ENCODE results near the gene ASIC3.
"Not testable (repeated sequence)": the region's sequence is repeated elsewhere in the genome, so short reads cannot be mapped to it uniquely, and the experiment has no call there.

Gene ASIC3

GRCh38 chr7:151038951-151039849 is 9.1 kb upstream of the ASIC3 start:
- Histone ChIP-seq H3F3A (ENCODE audit: insufficient read depth, low read length) (no peaks in the 10 kb centered on the region), H3K9me2 (replicated peaks; ENCODE audit: insufficient read depth, low read length) (no peaks in the 10 kb centered on the region), H3K4me2 (ENCODE audit: low read depth, low read length) (no peak overlapping the region), H3K4me3 (ENCODE audit: low read length) (no peak overlapping the region), H3K27ac (ENCODE audit: low read length) (no peak overlapping the region), H3K79me2 (ENCODE audit: low read length) (no peaks in the 10 kb centered on the region), H3K27me3 (replicated peaks; ENCODE audit: insufficient read depth, low read length) (no peaks in the 10 kb centered on the region), H3K9ac (ENCODE audit: low read length) (no peak overlapping the region), H3K4me1 (ENCODE audit: low read length) (no peaks in the 10 kb centered on the region), H3K9me3 (replicated peaks; ENCODE audit: insufficient read depth, low read length) (no peaks in the 10 kb centered on the region), H3K36me3 (replicated peaks; ENCODE audit: insufficient read depth, low read length) (no peaks in the 10 kb centered on the region), H2AFZ (ENCODE audit: low read length) (no peak overlapping the region), H4K20me1 (ENCODE audit: insufficient read depth, low read length) (no peaks in the 10 kb centered on the region)
- TF ChIP-seq CTCF (IDR thresholded peaks at IDR 0.05; ENCODE audit: low read length) (no peak), EZH2phosphoT487 (IDR thresholded peaks at IDR 0.05; ENCODE audit: low read length) (no peak), EZH2 (optimal IDR thresholded peaks at IDR 0.05; ENCODE audit: low read depth, low read length) (no peak)
- no peak for DNase-seq

GRCh38 chr7:151039850-151040548 is 8.3 kb upstream of the ASIC3 start:
- Histone ChIP-seq H3K27ac (ENCODE audit: low read length) (no peak overlapping the region), H3K9ac (ENCODE audit: low read length) (no peak overlapping the region), H3K4me2 (ENCODE audit: low read depth, low read length) (no peak overlapping the region)

GRCh38 chr7:151040616-151041375 is 7.5 kb upstream of the ASIC3 start:
- DNase-seq: no peak
- no peaks in the 10 kb centered on the region for H3K36me3 ChIP-seq (replicated peaks; ENCODE audit: insufficient read depth, low read length)
- H4K20me1 ChIP-seq (ENCODE audit: insufficient read depth, low read length): no peaks in the 10 kb centered on the region
- no peak overlapping the region for H3K4me3 ChIP-seq (ENCODE audit: low read length)
- H3K27ac ChIP-seq (ENCODE audit: low read length): no peak overlapping the region
- H3K4me1 ChIP-seq (ENCODE audit: low read length): no peaks in the 10 kb centered on the region
- H3F3A ChIP-seq (ENCODE audit: insufficient read depth, low read length): no peaks in the 10 kb centered on the region
- no peak overlapping the region for H2AFZ ChIP-seq (ENCODE audit: low read length)
- no peak for TF ChIP-seq EZH2 (optimal IDR thresholded peaks at IDR 0.05; ENCODE audit: low read depth, low read length)
- TF ChIP-seq EZH2phosphoT487 (IDR thresholded peaks at IDR 0.05; ENCODE audit: low read length): no peak
- no peak for TF ChIP-seq CTCF (IDR thresholded peaks at IDR 0.05; ENCODE audit: low read length)
- no peaks in the 10 kb centered on the region for H3K79me2 ChIP-seq (ENCODE audit: low read length)
- no peak overlapping the region for H3K9ac ChIP-seq (ENCODE audit: low read length)
- no peak overlapping the region for H3K4me2 ChIP-seq (ENCODE audit: low read depth, low read length)
- H3K27me3 ChIP-seq (replicated peaks; ENCODE audit: insufficient read depth, low read length): no peaks in the 10 kb centered on the region
- H3K9me3 ChIP-seq (replicated peaks; ENCODE audit: insufficient read depth, low read length): no peaks in the 10 kb centered on the region
- H3K9me2 ChIP-seq (replicated peaks; ENCODE audit: insufficient read depth, low read length): no peaks in the 10 kb centered on the region

More at GRCh38 chr7:151039850-151040548, 8.3 kb upstream of the ASIC3 start:
- no peak for TF ChIP-seq EZH2 (optimal IDR thresholded peaks at IDR 0.05; ENCODE audit: low read depth, low read length)
- TF ChIP-seq EZH2phosphoT487 (IDR thresholded peaks at IDR 0.05; ENCODE audit: low read length): no peak
- no peak for TF ChIP-seq CTCF (IDR thresholded peaks at IDR 0.05; ENCODE audit: low read length)
- Histone ChIP-seq H3K36me3 (replicated peaks; ENCODE audit: insufficient read depth, low read length) (no peaks in the 10 kb centered on the region), H3K4me3 (ENCODE audit: low read length) (no peak overlapping the region), H3K9me2 (replicated peaks; ENCODE audit: insufficient read depth, low read length) (no peaks in the 10 kb centered on the region), H3K9me3 (replicated peaks; ENCODE audit: insufficient read depth, low read length) (no peaks in the 10 kb centered on the region), H4K20me1 (ENCODE audit: insufficient read depth, low read length) (no peaks in the 10 kb centered on the region), H3F3A (ENCODE audit: insufficient read depth, low read length) (no peaks in the 10 kb centered on the region), H2AFZ (ENCODE audit: low read length) (no peak overlapping the region), H3K79me2 (ENCODE audit: low read length) (no peaks in the 10 kb centered on the region), H3K4me1 (ENCODE audit: low read length) (no peaks in the 10 kb centered on the region), H3K27me3 (replicated peaks; ENCODE audit: insufficient read depth, low read length) (no peaks in the 10 kb centered on the region)
- DNase-seq: no peak

- DNase-seq; H3K36me3 ChIP-seq (replicated peaks; ENCODE audit: insufficient read depth, low read length): not testable (repeated sequence)
These were observed 4.9 kb upstream of the ASIC3 start for GRCh38 chr7:151043449-151043848.

More at GRCh38 chr7:151043449-151043848, 4.9 kb upstream of the ASIC3 start:
- H3K27me3 ChIP-seq (replicated peaks; ENCODE audit: insufficient read depth, low read length); H3K4me3 ChIP-seq (ENCODE audit: low read length); H3K9me2 ChIP-seq (replicated peaks; ENCODE audit: insufficient read depth, low read length); H3K4me1 ChIP-seq (ENCODE audit: low read length); H3K27ac ChIP-seq (ENCODE audit: low read length); H3K9me3 ChIP-seq (replicated peaks; ENCODE audit: insufficient read depth, low read length); H3F3A ChIP-seq (ENCODE audit: insufficient read depth, low read length); H3K9ac ChIP-seq (ENCODE audit: low read length); H3K79me2 ChIP-seq (ENCODE audit: low read length); H4K20me1 ChIP-seq (ENCODE audit: insufficient read depth, low read length); H3K4me2 ChIP-seq (ENCODE audit: low read depth, low read length); H2AFZ ChIP-seq (ENCODE audit: low read length): not testable (repeated sequence)

Data from MM.1S (cell line).